Stimulated activated naive CD8-positive, alpha-beta T cell treated with anti-CD3 and anti-CD28 coated beads, Interleukin-15, Interleukin-2, amounts not matched to agents 100 U/mL and 50 U/mL, for 24 hours (primary cell): Measurements from ENCODE around the gene LAMA3.
"Not testable (repeated sequence)": the region's sequence is repeated elsewhere in the genome, so short reads cannot be mapped to it uniquely, and the experiment has no call there.

Experiments
- ATAC-seq: fragments of 150-1000 bp; cut with Tn5 transposase; one replicate; pipeline ENCODE4 v1.10.0; 2021
- DNase-seq: peaks from one replicate; pipeline ENCODE4 v3.0.0; 2021

The LAMA3 gene

DNA sequence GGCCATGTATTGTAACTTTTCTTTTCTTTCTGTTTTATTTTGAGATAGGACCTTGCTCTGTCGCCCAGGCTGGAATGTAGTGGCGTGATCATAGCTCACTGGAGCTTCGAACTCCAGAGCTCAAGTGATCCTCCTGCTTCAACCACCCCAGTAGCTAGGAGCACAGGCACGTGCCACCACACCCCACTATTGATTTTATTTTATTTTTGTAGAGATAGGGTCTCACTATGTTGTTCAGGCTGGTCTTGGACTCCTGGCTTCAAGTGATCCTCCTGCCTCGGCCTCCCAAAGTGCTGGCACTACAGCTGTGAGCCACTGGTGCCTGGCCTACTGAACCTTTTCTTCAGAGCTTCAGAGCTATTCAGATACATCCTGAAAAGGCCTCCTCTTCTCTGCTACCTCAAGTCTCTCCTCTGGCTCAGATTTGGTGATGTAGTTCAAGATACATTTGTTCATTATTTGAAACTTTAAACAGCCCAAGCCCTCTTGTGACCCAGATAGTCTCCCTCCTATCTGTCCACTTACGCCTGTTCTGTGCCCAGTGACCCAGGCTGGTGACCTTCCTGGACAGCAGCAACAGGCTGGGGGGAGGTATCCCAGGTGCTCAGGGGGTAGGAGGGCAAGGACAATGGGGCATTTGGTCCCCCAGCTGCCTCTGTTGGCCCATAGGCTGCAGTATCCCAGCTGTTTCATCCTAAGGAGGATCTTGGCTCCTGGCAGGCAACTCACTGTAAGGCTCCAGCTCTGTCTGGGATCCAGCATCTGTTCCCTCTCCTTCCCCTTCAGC is 38.6 kb downstream of the LAMA3 start:
- no peak for ATAC-seq
- no peak for DNase-seq

- no peak for DNase-seq
- ATAC-seq = no peak
These were observed 41.6 kb downstream of the LAMA3 start for GRCh38 chr18:23730857-23731256.

DNA sequence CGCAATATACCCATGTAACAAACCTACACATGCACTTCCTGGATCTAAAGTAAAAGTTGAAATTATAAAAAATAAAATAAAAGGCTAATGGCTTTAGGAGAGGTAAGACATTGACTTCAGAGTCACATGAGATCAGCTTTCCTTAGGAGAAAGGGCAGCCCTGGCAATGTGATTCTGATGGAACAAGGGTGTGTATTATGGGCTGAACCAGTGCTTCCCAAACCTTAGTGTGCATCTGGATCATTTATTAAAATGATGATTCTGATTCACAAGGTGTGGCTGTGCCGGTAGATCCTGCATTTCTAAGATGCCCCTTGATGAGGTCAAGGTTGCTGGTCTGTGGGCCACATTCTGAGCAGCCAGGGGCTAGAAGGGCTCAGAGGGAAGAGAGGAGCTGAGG is 42.6 kb downstream of the LAMA3 start:
- ATAC-seq = no peak
- no peak for DNase-seq

GRCh38 chr18:23732439-23732838 is 43.2 kb downstream of the LAMA3 start:
- ATAC-seq (no peak), DNase-seq (no peak)

DNA sequence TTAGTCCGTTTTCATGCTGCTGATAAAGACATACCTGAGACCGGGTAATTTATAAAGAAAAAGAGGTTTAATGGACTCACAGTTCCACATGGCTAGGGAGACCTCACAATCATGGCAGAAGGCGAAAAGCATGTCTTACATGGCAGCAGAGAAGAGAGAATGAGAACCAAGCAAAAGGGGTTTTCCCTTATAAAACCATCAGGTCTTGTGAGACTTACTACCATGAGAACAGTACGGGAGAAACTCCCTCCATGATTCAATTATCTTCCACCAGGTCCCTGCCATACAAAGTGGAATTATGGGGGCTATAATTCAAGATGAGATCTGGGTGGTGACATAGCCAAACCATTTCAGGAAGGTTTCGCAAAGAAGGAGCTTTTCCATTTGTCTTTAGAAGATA is 44.0 kb downstream of the LAMA3 start:
- DNase-seq, ATAC-seq: not testable (repeated sequence)

- no peak for DNase-seq
These were observed 44.6 kb downstream of the LAMA3 start for GRCh38 chr18:23733895-23734294.

DNA sequence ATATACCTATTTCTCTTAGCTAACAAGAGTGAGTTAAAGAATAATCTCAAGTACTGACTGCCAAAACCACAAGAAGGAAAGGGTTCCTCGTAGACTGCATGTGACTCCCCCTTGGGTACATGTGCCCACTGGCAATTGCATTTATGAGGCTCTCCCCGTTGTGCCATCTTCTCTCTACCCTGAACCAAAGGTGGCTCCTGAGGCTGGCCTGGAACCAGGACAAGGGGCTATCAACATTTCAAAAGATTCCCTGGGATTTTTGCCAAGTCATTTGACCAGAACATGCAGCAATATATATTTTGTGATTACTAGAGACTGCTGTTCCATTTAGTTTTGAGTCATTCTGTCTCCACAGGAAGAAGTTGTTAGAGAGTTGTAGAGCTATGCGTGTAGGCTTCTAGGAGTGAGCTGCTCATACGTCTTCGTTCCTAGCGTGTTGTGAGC is 45.8 kb downstream of the LAMA3 start:
- no peak for ATAC-seq
- no peak for DNase-seq

More at GRCh38 chr18:23733895-23734294, 44.6 kb downstream of the LAMA3 start:
- no peak for ATAC-seq

DNA sequence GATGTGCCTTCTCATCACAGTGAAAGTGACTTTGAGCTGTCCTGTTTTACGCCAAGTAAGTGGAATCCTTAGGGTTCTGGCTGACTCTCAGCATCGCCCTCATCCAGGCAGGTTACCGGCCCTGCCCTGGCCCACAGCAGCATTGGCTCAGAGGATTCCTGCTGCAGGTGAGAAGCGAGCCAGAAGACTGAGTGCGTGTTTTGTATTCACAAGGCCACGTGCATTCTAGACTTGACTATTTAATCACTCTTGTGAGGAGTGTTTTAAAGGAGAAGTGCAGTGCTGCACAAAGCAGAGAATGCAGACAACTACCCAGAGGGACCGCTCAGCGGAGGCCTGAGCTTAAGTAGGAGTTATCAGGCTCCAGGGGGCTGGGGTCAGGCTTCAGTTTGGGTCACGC is 48.3 kb downstream of the LAMA3 start:
- ATAC-seq (no peak), DNase-seq (no peak)

DNA sequence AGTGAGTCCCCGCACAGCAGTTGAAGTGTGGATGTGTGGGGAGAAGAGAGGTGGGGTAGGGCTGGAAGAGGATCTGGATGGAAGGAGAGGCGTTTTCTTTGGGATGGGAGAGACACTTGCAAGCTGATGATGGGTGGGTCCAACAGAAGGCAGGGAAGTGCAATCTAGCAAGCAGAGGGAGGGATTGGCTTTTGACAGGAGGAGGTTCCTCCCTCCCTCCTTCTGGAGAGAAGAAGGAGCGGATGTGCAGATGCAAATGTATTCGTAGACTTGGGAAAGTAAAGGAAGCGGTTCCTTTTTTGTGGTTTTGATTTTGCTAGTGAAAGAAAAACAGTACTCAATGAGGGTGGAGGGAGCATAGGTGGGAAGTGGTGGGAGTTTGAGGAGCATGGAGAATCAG is 48.9 kb downstream of the LAMA3 start:
- ATAC-seq = no peak
- no peak for DNase-seq

GRCh38 chr18:23738575-23738974 is 49.3 kb downstream of the LAMA3 start:
- ATAC-seq = no peak

GRCh38 chr18:23740105-23740830 is 51.0 kb downstream of the LAMA3 start:
- DNase-seq (no peak), ATAC-seq (no peak)

More at GRCh38 chr18:23738575-23738974, 49.3 kb downstream of the LAMA3 start:
- no peak for DNase-seq

- ATAC-seq, DNase-seq: not testable (repeated sequence)
These were observed 52.7 kb downstream of the LAMA3 start for GRCh38 chr18:23741967-23742366.

DNA sequence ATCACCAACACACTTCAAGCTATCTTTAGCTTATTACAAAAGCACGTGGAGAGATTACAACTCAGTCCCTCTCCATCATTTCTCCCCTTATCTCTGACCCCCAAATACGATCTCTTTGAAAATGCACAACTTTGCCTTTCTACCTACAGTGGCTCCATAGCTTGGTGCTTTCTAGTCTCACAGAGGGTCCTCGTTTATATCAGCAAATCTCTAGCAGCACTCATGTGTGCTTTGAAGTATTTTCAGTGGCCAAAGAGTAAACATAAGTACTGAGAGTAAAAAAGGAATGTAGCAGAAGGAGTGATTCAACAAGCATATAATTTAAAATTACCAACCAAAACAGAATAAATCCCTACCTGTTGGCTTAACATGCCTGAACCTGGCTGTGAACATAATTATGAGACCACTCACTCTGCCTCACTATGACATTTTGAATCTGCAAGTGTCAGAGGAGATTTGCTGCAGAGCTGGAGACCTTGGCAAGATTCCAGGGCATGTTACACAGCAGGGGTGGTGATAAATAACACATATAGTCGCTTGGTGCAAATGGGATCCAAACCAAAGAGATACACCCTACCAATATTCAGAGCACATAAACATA is 54.6 kb downstream of the LAMA3 start:
- no peak for ATAC-seq
- no peak for DNase-seq

GRCh38 chr18:23745366-23745765 is 56.1 kb downstream of the LAMA3 start:
- ATAC-seq = no peak

DNA sequence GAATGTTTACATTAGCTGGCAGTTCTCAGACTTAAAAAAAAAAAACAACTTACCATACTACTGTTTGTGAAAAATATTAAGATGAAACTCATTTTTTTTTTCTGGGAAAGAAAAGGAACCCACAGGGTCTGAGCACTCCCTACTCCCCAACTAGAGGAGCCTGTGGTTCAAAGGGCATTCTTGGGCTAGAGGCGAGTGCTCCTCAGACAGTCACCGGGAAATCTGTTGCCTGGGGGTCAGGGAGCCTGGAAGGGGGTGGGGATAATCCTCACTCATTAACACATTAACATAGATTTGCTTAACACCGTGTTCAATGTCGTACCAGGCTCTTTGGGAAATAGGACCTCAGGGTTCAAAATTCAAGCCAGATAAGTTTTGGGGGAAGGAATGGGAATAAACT is 57.6 kb downstream of the LAMA3 start:
- DNase-seq (no peak), ATAC-seq (no peak)

More at GRCh38 chr18:23745366-23745765, 56.1 kb downstream of the LAMA3 start:
- DNase-seq = no peak

DNA sequence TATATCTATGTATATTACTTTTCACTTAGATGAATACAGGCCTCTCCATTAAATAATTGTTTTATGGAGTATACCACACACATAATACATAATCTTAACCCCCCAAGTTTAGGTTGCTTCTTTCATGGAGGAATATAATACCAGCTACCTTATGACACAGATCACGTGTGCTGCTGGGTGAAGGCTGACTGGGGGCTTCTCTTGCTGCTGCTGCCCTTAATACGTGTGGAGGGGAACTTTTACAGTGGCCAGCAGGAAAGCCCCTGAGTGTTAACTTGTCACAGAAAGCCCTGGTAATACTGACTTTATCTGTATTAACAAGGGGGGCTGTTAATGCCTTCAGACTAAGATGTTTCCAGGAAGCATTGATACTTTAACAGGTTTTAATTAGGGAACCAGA is 63.1 kb downstream of the LAMA3 start:
- no peak for DNase-seq

GRCh38 chr18:23752796-23753195 is 63.5 kb downstream of the LAMA3 start:
- DNase-seq (no peak), ATAC-seq (no peak)

More for the DNA sequence above, 63.1 kb downstream of the LAMA3 start:
- no peak for ATAC-seq

DNA sequence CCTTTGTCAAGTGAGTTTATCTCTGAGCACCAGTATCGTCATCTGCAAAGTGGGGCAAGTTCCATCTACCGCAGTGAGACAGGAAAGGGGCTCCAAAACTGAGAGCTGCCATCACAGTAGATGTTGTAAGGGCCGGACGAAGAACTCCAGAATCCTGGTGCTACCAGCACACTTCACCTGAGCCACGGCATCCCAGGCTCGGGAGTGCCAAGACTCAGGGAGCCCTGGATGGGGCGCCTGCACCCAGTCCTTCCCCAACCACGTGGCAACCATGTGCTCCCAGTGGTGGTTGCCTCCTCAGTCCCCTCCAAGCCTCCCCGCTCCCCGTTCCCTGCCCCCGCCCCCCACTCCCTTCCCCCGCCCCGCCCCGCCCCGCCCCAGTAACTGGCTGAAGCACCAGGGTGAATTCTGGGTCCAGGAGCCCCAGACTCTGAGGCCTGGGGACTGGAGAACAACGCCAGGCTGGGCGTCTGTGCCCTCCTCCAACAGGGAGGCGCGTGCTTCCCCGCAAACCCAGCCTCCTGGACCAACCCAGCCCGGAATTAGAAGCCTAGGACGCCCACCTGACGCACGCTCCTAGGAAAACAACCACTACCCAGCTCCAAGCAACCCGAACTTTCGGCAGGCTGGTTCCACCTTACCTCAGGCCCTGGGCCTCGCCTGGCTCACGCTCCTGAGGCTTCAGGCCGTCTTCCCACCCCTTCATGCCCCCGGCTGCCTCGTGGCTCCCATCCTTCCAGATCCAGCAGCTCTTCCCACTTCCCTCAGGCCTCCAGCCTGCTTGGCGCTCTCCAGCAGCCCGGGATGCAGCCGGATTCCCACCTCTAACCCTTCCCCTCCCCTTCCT is 67.6 kb downstream of the LAMA3 start:
- no peak for ATAC-seq
- no peak for DNase-seq

DNA sequence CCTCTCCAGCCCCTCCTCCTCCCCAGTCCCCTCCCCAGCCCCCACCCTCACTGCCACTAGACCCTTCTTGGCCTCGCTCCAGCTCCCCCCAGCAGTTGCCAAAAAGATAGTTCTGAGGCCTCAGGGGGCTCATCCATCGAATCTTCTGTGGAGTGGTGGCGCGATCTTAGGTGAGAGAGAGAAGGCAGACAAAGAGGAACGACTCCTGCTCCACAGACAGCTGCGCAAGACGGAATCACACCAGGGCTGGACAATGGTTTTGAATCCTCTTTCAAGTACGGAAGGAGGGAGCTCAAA is 68.1 kb downstream of the LAMA3 start:
- DNase-seq (no peak), ATAC-seq (no peak)

GRCh38 chr18:23758281-23758680 is 69.0 kb downstream of the LAMA3 start:
- no peak for ATAC-seq
- DNase-seq = no peak

DNA sequence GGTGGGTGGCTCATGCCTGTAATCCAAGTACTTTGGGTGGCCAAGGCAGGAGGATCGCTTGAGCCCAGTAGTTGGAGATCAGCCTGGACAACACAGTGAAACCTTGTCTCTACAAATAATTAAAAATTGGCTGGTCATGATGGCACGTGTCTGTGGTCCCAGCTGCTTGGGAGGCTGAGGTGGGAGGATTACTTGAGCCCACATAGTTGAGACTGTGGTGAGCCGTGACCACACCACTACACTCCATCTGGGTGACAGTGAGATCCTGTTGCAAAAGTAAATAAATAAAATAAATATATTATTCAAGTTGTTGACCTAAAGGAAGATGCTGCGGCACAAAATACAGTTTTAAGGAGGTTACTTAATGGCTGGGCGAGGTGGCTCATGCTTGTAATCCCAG is 72.7 kb downstream of the LAMA3 start:
- DNase-seq = no peak
- ATAC-seq = no peak

GRCh38 chr18:23763343-23763742 is 74.1 kb downstream of the LAMA3 start:
- DNase-seq (no peak), ATAC-seq (no peak)
